Activated CD4-positive, alpha-beta memory T cell treated with anti-CD3 and anti-CD28 coated beads, Interleukin-2, amount 10 ng/mL, durations not matched to agents 7 days and 5 days (primary cell): ENCODE data around the gene VASP. TPM values are rescaled to one million over a fixed set of nuclear protein-coding genes. Genes with fewer than 3 reads are reported as not detected.
"Not testable (repeated sequence)": the region's sequence is repeated elsewhere in the genome, so short reads cannot be mapped to it uniquely, and the experiment has no call there.

ENCODE experiments used
- CTCF ChIA-PET: fragments of 350-600 bp; sonication (Branson Sonifier 250); formaldehyde crosslinking; loops from one replicate; lab custom pipeline; 2021; ENCODE audit warnings: antibody characterized with exemption, inconsistent platforms; lab: Charles Lee
- POLR2A ChIA-PET: fragments of 350-600 bp; sonication (Branson Sonifier 250); formaldehyde crosslinking; loops from one replicate; lab custom pipeline; 2021; ENCODE audit warnings: antibody characterized with exemption; lab: Charles Lee
- DNase-seq: peaks from one replicate; pipeline ENCODE4 v3.0.0-alpha.2; 2020
- H3K27ac Mint-ChIP-seq: one replicate; pipeline ENCODE4 v1.8.0; 2021; ENCODE audit warnings: mild to moderate bottlenecking, mixed read lengths
- H3K27me3 Mint-ChIP-seq: one replicate; pipeline ENCODE4 v1.8.0; 2021; ENCODE audit warnings: mixed read lengths
- H3K36me3 Mint-ChIP-seq: one replicate; pipeline ENCODE4 v1.8.0; 2021; ENCODE audit warnings: low read depth, mixed read lengths
- H3K4me1 Mint-ChIP-seq: one replicate; pipeline ENCODE4 v1.8.0; 2021; ENCODE audit warnings: mixed read lengths
- H3K4me3 Mint-ChIP-seq: one replicate; pipeline ENCODE4 v1.8.0; 2021; ENCODE audit warnings: mild to moderate bottlenecking, mixed read lengths
- H3K9me3 Mint-ChIP-seq: one replicate; pipeline ENCODE4 v1.8.0; 2021; ENCODE audit warnings: mixed read lengths
- total RNA-seq, 2 experiments: library from RNA; stranded (reverse); gene quantifications; one replicate each; pipeline ENCODE4 v1.2.3, GENCODE V29; 2021

Gene VASP
- total RNA-seq, 2 experiments from 2014 or later: 224 to 233 TPM

GRCh38 chr19:45502111-45502510, 5.2 kb upstream of the VASP start:
- H3K4me1 Mint-ChIP-seq: peaks cover 55% of the 10 kb centered on the region
- H3K4me3 Mint-ChIP-seq: no peak overlapping the region
- peaks cover 10% of the 10 kb centered on the region for H3K36me3 Mint-ChIP-seq
- ChIA-PET POLR2A (no interaction called here), CTCF (interaction anchor here (1.2 kb wide), 1 partner anchor 17 kb away, joined by 4 read pairs; no protein-coding TSS in a partner anchor)
- no peaks in the 10 kb centered on the region for H3K9me3 Mint-ChIP-seq
- no peak for DNase-seq
- peaks cover 13% of the 10 kb centered on the region for H3K27me3 Mint-ChIP-seq
- no peak overlapping the region for H3K27ac Mint-ChIP-seq

GRCh38 chr19:45503909-45504308, 3.4 kb upstream of the VASP start:
- no peak overlapping the region for H3K4me3 Mint-ChIP-seq
- peaks cover 4% of the 10 kb centered on the region for H3K27me3 Mint-ChIP-seq
- H3K4me1 Mint-ChIP-seq: peaks cover 43% of the 10 kb centered on the region
- H3K9me3 Mint-ChIP-seq: no peaks in the 10 kb centered on the region
- DNase-seq: no peak
- CTCF ChIA-PET: interaction anchor here (0.7 to 2.6 kb wide), 2 partner anchors 9 to 138 kb away, joined by 3 to 13 read pairs; no protein-coding TSS in a partner anchor
- H3K36me3 Mint-ChIP-seq: peaks cover 12% of the 10 kb centered on the region
- POLR2A ChIA-PET: interaction anchor here (1.1 kb wide), 1 partner anchor 188 kb away, joined by 3 read pairs; the partner anchor contains the start of gene QPCTL
- H3K27ac Mint-ChIP-seq: no peak overlapping the region

DNA sequence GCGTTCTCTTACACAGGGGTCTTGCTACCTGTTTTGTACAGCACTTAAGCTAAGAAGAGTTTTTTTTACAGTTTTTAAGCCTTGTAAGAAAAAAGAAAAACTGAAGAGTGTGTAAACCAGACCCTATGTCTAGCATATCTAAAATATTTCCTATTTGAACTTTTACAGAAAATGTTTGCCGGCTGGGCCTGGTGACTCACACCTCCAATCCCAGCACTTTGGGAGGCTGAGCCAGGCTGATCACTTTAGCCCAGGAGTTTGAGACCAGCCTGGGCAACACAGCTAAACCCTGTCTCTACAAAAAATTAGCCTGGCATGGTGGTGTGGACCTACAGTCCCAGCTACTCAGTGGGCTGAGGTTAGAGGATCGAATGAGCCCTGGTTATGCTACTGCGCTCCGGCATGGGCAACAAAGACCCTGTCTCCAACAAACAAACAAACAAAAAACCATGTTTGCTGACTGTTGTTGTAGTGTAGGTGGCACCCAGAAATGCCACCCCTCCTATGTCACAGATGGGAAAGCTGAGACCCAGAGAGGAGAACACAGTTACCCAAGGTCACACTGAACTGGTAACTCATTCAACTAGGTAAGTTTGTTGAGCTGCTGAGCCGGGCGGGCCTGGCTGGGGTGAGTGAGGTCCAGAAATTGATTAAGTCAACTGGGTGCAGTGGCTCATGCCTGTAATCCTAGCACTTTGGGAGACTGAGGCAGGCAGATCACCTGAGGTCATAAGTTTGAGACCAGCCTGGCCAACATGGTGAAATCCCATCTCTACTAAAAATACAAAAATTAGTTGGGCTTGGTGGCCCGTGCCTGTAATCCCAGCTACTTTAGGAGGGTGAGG, 1.9 kb upstream of the VASP start:
- Mint-ChIP-seq H3K9me3 (no peaks in the 10 kb centered on the region), H3K27ac (peak overlapping the region; percentile 76), H3K4me3 (peak overlapping the region; percentile 83), H3K27me3 (no peaks in the 10 kb centered on the region), H3K36me3 (peaks cover 22% of the 10 kb centered on the region), H3K4me1 (peaks cover 45% of the 10 kb centered on the region)
- ChIA-PET CTCF (interaction anchor here (0.8 to 2.6 kb wide), 9 partner anchors 8 to 137 kb away, joined by 3 to 13 read pairs (median 6); partner anchors contain the start of gene RTN2), POLR2A (interaction anchor here (0.7 to 1.8 kb wide), 6 partner anchors 8 to 187 kb away, joined by 3 to 7 read pairs (median 3); partner anchors contain the start of genes PPM1N and QPCTL)
- DNase-seq: no peak

DNA sequence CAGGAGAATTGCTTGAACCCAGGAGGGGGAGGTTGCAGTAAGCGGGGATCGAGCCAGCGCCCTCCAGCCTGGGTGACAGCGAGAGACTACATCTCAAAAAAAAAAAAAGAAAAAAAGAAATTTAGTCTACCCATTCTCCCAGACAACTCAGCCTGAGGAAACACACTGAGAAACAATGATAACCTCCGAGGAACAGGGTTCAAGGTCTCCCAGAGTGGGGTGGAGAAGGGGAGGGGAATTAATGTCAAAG, 1.4 kb upstream of the VASP start:
- ChIA-PET POLR2A (interaction anchor here (0.7 to 1.8 kb wide), 3 partner anchors 8 to 136 kb away, joined by 3 to 7 read pairs (median 4); partner anchors contain the start of gene PPM1N), CTCF (interaction anchor here (0.8 to 2.6 kb wide), 8 partner anchors 8 to 136 kb away, joined by 5 to 13 read pairs (median 6); partner anchors contain the start of gene RTN2)
- peaks cover 26% of the 10 kb centered on the region for H3K36me3 Mint-ChIP-seq
- H3K27me3 Mint-ChIP-seq: no peaks in the 10 kb centered on the region
- DNase-seq: no peak
- no peaks in the 10 kb centered on the region for H3K9me3 Mint-ChIP-seq
- peak overlapping the region; percentile 83 for H3K4me3 Mint-ChIP-seq
- peaks cover 46% of the 10 kb centered on the region for H3K4me1 Mint-ChIP-seq
- peak overlapping the region; percentile 76 for H3K27ac Mint-ChIP-seq

- Mint-ChIP-seq H3K4me3 (peak overlapping the region; percentile 83), H3K36me3 (peaks cover 27% of the 10 kb centered on the region), H3K27ac (peak overlapping the region; percentile 96), H3K4me1 (peaks cover 47% of the 10 kb centered on the region), H3K9me3 (no peaks in the 10 kb centered on the region), H3K27me3 (no peaks in the 10 kb centered on the region)
- CTCF ChIA-PET: interaction anchor here (0.8 to 2.6 kb wide), 8 partner anchors 9 to 136 kb away, joined by 5 to 13 read pairs (median 6); partner anchors contain the start of gene RTN2
- POLR2A ChIA-PET: interaction anchor here (0.7 to 1.8 kb wide), 2 partner anchors 9 to 135 kb away, joined by 3 to 7 read pairs; partner anchors contain the start of gene PPM1N
- DNase-seq: peak; percentile 97
Measured at GRCh38 chr19:45506246-45506988, 862 bp upstream of the VASP start.

- DNase-seq: no peak
- H3K9me3 Mint-ChIP-seq: no peaks in the 10 kb centered on the region
- H3K27ac Mint-ChIP-seq: peak overlapping the region; percentile 89
- H3K4me3 Mint-ChIP-seq: peak overlapping the region; percentile 87
- ChIA-PET POLR2A (interaction anchor here (0.8 to 4.5 kb wide), 6 partner anchors 9 to 134 kb away, joined by 3 to 24 read pairs (median 6); partner anchors contain the start of gene PPM1N), CTCF (interaction anchor here (0.9 to 1.4 kb wide), 2 partner anchors 133 to 209 kb away, joined by 3 to 4 read pairs; no protein-coding TSS in a partner anchor)
- peaks cover 52% of the 10 kb centered on the region for H3K4me1 Mint-ChIP-seq
- no peaks in the 10 kb centered on the region for H3K27me3 Mint-ChIP-seq
- peaks cover 37% of the 10 kb centered on the region for H3K36me3 Mint-ChIP-seq
Measured at GRCh38 chr19:45507872-45508416, 665 bp downstream of the VASP start.

- POLR2A ChIA-PET: interaction anchor here (0.8 to 4.5 kb wide), 6 partner anchors 9 to 134 kb away, joined by 3 to 24 read pairs (median 6); partner anchors contain the start of gene PPM1N
- Mint-ChIP-seq H3K27ac (peak overlapping the region; percentile 89), H3K4me3 (peak overlapping the region; percentile 87), H3K27me3 (no peaks in the 10 kb centered on the region), H3K4me1 (peaks cover 56% of the 10 kb centered on the region), H3K9me3 (no peaks in the 10 kb centered on the region), H3K36me3 (peaks cover 42% of the 10 kb centered on the region)
- peak; percentile 54 for DNase-seq
- CTCF ChIA-PET: interaction anchor here (0.9 to 1.4 kb wide), 2 partner anchors 133 to 209 kb away, joined by 3 to 4 read pairs; no protein-coding TSS in a partner anchor
Measured at GRCh38 chr19:45508417-45508860, 1.2 kb downstream of the VASP start.

GRCh38 chr19:45508861-45509691, 1.8 kb downstream of the VASP start:
- Mint-ChIP-seq H3K9me3 (no peaks in the 10 kb centered on the region), H3K36me3 (peaks cover 43% of the 10 kb centered on the region), H3K4me3 (peak overlapping the region; percentile 87), H3K4me1 (peaks cover 59% of the 10 kb centered on the region), H3K27ac (peak overlapping the region; percentile 89), H3K27me3 (no peaks in the 10 kb centered on the region)
- peak; percentile 71 for DNase-seq
- CTCF ChIA-PET: interaction anchor here (0.9 kb wide), 1 partner anchor 23 kb away, joined by 3 read pairs; no protein-coding TSS in a partner anchor
- POLR2A ChIA-PET: interaction anchor here (1.3 to 4.5 kb wide), 5 partner anchors 10 to 133 kb away, joined by 4 to 24 read pairs (median 6); partner anchors contain the start of gene PPM1N

- Mint-ChIP-seq H3K27me3 (no peaks in the 10 kb centered on the region), H3K27ac (peak overlapping the region; percentile 89), H3K4me1 (peaks cover 64% of the 10 kb centered on the region), H3K36me3 (peaks cover 45% of the 10 kb centered on the region), H3K4me3 (peak overlapping the region; percentile 87), H3K9me3 (no peaks in the 10 kb centered on the region)
- CTCF ChIA-PET: interaction anchor here (0.9 kb wide), 1 partner anchor 24 kb away, joined by 3 read pairs; no protein-coding TSS in a partner anchor
- POLR2A ChIA-PET: interaction anchor here (1.3 to 4.5 kb wide), 2 partner anchors 11 to 132 kb away, joined by 4 to 24 read pairs; partner anchors contain the start of gene PPM1N
- no peak for DNase-seq
Measured at GRCh38 chr19:45509692-45510015, 2.4 kb downstream of the VASP start.

- H3K36me3 Mint-ChIP-seq: peaks cover 51% of the 10 kb centered on the region
- peak overlapping the region; percentile 87 for H3K4me3 Mint-ChIP-seq
- POLR2A ChIA-PET: interaction anchor here (1.0 to 4.5 kb wide), 3 partner anchors 12 to 132 kb away, joined by 3 to 24 read pairs (median 4); partner anchors contain the start of gene PPM1N
- CTCF ChIA-PET: interaction anchor here (1.0 kb wide), 1 partner anchor 25 kb away, joined by 5 read pairs; no protein-coding TSS in a partner anchor
- peak overlapping the region; percentile 89 for H3K27ac Mint-ChIP-seq
- not testable (repeated sequence) for H3K9me3 Mint-ChIP-seq, DNase-seq, H3K27me3 Mint-ChIP-seq
- H3K4me1 Mint-ChIP-seq: peaks cover 67% of the 10 kb centered on the region
Measured at GRCh38 chr19:45510352-45510751, 3.1 kb downstream of the VASP start.

DNA sequence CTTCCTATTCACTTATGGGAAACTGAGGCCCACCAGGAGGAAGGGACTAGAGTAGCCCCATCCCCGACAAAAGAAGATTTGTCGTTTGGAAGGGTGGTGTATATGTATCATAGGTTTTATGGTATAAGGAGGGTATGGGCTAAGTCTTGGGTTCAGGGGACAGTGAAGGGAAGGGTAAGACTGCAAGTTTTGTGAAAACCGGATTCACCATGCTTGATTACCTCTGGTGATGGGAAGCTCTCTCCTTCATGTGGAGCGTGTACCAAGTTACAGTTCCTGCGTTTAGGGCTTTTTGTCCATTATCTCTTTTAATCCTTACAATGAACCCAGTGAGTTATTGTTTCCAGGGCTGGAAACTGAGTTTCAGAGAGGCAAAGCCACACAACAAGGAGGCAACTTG, 3.8 kb downstream of the VASP start:
- Mint-ChIP-seq H3K9me3 (no peaks in the 10 kb centered on the region), H3K4me3 (peak overlapping the region; percentile 26), H3K4me1 (peaks cover 67% of the 10 kb centered on the region), H3K36me3 (peaks cover 54% of the 10 kb centered on the region), H3K27me3 (no peaks in the 10 kb centered on the region), H3K27ac (peak overlapping the region; percentile 74)
- POLR2A ChIA-PET: interaction anchor here (1.0 to 4.5 kb wide), 2 partner anchors 72 to 131 kb away, joined by 3 to 24 read pairs; no protein-coding TSS in a partner anchor
- CTCF ChIA-PET: interaction anchor here (1.0 kb wide), 1 partner anchor 26 kb away, joined by 5 read pairs; no protein-coding TSS in a partner anchor
- no peak for DNase-seq
